ENCODE measurements around the gene ZNF615. TPM values are rescaled to one million over a fixed set of nuclear protein-coding genes. Genes with fewer than 3 reads are reported as not detected.
"Not testable (repeated sequence)": the region's sequence is repeated elsewhere in the genome, so short reads cannot be mapped to it uniquely, and the experiment has no call there.

ZNF615 gene
- polyA plus RNA-seq (2013, experiment 1 of 2) = 6.8 TPM
- polyA plus RNA-seq (2013, experiment 2 of 2) = 6.2 TPM

DNA sequence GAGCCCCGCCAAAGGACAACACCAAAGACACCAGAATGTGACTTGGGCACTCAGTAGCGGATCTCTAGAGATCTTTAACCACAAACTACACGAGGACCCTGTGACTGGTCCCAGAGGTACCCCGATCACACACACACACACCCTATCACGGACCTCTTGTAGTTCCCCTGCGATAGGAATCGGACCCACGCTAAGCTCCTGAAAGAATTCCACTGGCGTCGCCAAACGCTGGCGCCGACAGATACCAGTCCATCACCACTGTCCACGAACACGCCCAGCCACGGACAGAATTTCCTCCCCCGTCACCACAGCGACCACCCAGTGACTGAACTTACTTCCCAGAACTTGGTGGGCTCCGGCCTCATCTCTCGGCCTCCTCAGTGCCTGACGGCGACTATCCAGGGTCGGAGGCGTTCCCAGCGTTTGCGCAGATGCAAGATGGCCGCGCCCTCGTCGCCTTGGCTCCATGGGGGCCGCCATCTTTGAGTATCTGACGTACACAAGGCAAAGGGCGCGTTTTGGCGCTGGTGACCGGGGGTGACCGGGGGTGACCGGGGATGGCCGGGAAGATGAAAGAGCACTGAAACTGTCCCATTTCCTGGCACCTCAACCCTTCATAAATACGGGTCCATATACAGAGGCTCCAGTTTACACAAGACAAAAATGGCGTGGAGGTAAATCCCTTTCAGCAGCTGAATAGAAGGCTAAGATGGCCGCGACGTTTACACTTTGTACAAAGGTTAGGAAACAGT is at the start of gene ZNF615:
Gene ZNF615 (minus strand): TSS at position 406 of the 752 bp plus-strand sequence. CDS start 4,500 bp downstream, outside the sequence.
- Histone ChIP-seq H3K4me1 (ENCODE audit: control insufficient read depth in 2 of 2, insufficient read depth in 1 of 2, low read depth in 1 of 2, low read length in 2 of 2) (no peaks in the 10 kb centered on the region), H2BK5ac (ENCODE audit: low read length) (no peak within 1 kb of the TSS), H3K23ac (ENCODE audit: low read depth, low read length, poor library complexity) (peak within 1 kb of the TSS; percentile 14), H2BK120ac (ENCODE audit: low read depth, low read length) (no peak within 1 kb of the TSS), H3K4ac (ENCODE audit: low read length) (no peak within 1 kb of the TSS), H3K79me1 (ENCODE audit: low read depth, low read length) (no peaks in the 10 kb centered on the region), H3K9me3 (replicated peaks in 1 of 2; ENCODE audit: control insufficient read depth in 2 of 2, insufficient read depth in 1 of 2, low read depth in 1 of 2, low read length in 2 of 2) (peaks cover 2 to 56% of the 10 kb centered on the region in 2 donors), H4K8ac (ENCODE audit: low read depth, low read length) (no peak within 1 kb of the TSS), H2AK5ac (ENCODE audit: low read depth, low read length) (no peak within 1 kb of the TSS), H3K36me3 (replicated peaks in 1 of 2; ENCODE audit: control insufficient read depth in 2 of 2, insufficient read depth in 2 of 2, low read length in 2 of 2) (peaks cover 5 to 26% of the 10 kb centered on the region in 2 donors), H3K4me2 (ENCODE audit: insufficient read depth, low read length, poor library complexity, severe bottlenecking) (peak within 1 kb of the TSS; percentile 70), H3K27ac (replicated peaks; ENCODE audit: low read length) (no peak within 1 kb of the TSS), H3K18ac (ENCODE audit: low read length) (peak within 1 kb of the TSS; percentile 89), H3K14ac (ENCODE audit: low read length) (peak within 1 kb of the TSS; percentile 39), H3K27me3 (ENCODE audit: control insufficient read depth in 3 of 3, insufficient read depth in 3 of 3, low read depth in 1 of 3, low read length in 3 of 3) (no peaks in the 10 kb centered on the region), H3K9ac (ENCODE audit: low read depth, low read length, poor library complexity) (peak within 1 kb of the TSS; percentile 92), H3K4me3 (ENCODE audit: low read length in 2 of 2) (peak within 1 kb of the TSS; percentile 76 to 97), H2AFZ (ENCODE audit: low read length) (peak within 1 kb of the TSS; percentile 94), H2BK15ac (ENCODE audit: low read length) (no peak within 1 kb of the TSS), H2BK12ac (ENCODE audit: low read length) (no peak within 1 kb of the TSS), H4K91ac (ENCODE audit: low read depth, low read length, poor library complexity) (no peak within 1 kb of the TSS)
- no CpG with 5 or more reads among the region's 44 CpGs for WGBS, 2 donors (ENCODE audit: extremely low coverage in 2 of 2, insufficient read length in 2 of 2, insufficient replicate concordance in 1 of 2)
- peak; percentile 84 for DNase-seq (ENCODE audit: low spot score)

DNA sequence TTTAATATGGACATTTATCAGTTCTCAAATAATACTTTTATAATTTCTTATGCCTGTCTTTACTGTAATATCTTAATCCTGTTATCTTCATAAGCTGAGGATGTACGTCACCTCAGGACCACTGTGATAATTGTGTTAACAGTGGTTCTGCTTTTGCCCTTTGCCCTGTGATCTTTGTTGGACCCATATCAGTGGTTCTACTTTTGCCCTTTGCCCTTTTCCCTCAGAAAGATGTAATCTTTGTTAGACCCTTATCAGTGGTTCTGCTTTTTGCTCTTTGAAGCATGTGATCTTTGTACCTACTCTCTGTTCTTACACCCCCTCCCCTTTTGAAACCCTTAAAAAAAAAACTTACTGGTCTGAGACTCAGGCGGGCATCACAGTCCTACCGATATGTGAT is 48.5 kb upstream of the ZNF615 start:
- H3K27me3 ChIP-seq (ENCODE audit: control insufficient read depth in 3 of 3, insufficient read depth in 3 of 3, low read depth in 1 of 3, low read length in 3 of 3); H4K91ac ChIP-seq (ENCODE audit: low read depth, low read length, poor library complexity); H3K4me1 ChIP-seq (ENCODE audit: control insufficient read depth in 2 of 2, insufficient read depth in 1 of 2, low read depth in 1 of 2, low read length in 2 of 2); H3K4ac ChIP-seq (ENCODE audit: low read length); H4K8ac ChIP-seq (ENCODE audit: low read depth, low read length); H3K9ac ChIP-seq (ENCODE audit: low read depth, low read length, poor library complexity); H3K14ac ChIP-seq (ENCODE audit: low read length); H2BK120ac ChIP-seq (ENCODE audit: low read depth, low read length); H2BK5ac ChIP-seq (ENCODE audit: low read length); H3K18ac ChIP-seq (ENCODE audit: low read length); H2AFZ ChIP-seq (ENCODE audit: low read length); H3K27ac ChIP-seq (replicated peaks; ENCODE audit: low read length); H2AK5ac ChIP-seq (ENCODE audit: low read depth, low read length); H3K79me1 ChIP-seq (ENCODE audit: low read depth, low read length); DNase-seq (ENCODE audit: low spot score); H3K23ac ChIP-seq (ENCODE audit: low read depth, low read length, poor library complexity); H3K36me3 ChIP-seq (replicated peaks in 1 of 2; ENCODE audit: control insufficient read depth in 2 of 2, insufficient read depth in 2 of 2, low read length in 2 of 2); H2BK12ac ChIP-seq (ENCODE audit: low read length); H3K4me3 ChIP-seq (ENCODE audit: low read length in 2 of 2); H2BK15ac ChIP-seq (ENCODE audit: low read length); H3K4me2 ChIP-seq (ENCODE audit: insufficient read depth, low read length, poor library complexity, severe bottlenecking): not testable (repeated sequence)
- no CpG with 5 or more reads among the region's 3 CpGs for WGBS, 2 donors (ENCODE audit: extremely low coverage in 2 of 2, insufficient read length in 2 of 2, insufficient replicate concordance in 1 of 2)
- peaks cover 8 to 35% of the 10 kb centered on the region in 2 donors for H3K9me3 ChIP-seq (replicated peaks in 1 of 2; ENCODE audit: control insufficient read depth in 2 of 2, insufficient read depth in 1 of 2, low read depth in 1 of 2, low read length in 2 of 2)

DNA sequence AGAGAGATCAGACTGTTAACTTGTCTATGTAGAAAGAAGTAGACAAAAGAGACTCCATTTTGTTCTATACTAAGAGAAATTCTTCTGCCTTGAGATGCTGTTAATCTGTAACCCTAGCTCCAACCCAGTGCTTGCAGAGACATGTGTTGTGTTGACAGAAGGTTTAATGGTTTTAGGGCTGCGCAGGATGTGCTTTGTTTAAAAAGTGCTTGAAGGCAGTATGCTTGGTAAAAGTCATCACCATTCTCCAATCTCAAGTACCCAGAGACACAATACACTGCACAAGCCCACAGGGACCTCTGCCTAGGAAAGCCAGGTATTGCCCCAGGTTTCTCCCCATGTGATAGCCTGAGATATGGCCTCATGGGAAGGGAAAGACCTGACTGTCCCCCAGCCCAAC is 43.7 kb upstream of the ZNF615 start:
- not testable (repeated sequence) for H3K14ac ChIP-seq (ENCODE audit: low read length); H3K36me3 ChIP-seq (replicated peaks in 1 of 2; ENCODE audit: control insufficient read depth in 2 of 2, insufficient read depth in 2 of 2, low read length in 2 of 2); H3K27ac ChIP-seq (replicated peaks; ENCODE audit: low read length); H2BK5ac ChIP-seq (ENCODE audit: low read length); H4K8ac ChIP-seq (ENCODE audit: low read depth, low read length); H3K4me3 ChIP-seq (ENCODE audit: low read length in 2 of 2); H3K4ac ChIP-seq (ENCODE audit: low read length); H2BK12ac ChIP-seq (ENCODE audit: low read length); H4K91ac ChIP-seq (ENCODE audit: low read depth, low read length, poor library complexity); H2AFZ ChIP-seq (ENCODE audit: low read length); DNase-seq (ENCODE audit: low spot score); H3K18ac ChIP-seq (ENCODE audit: low read length); H3K4me1 ChIP-seq (ENCODE audit: control insufficient read depth in 2 of 2, insufficient read depth in 1 of 2, low read depth in 1 of 2, low read length in 2 of 2); H3K79me1 ChIP-seq (ENCODE audit: low read depth, low read length); H3K9ac ChIP-seq (ENCODE audit: low read depth, low read length, poor library complexity); H2AK5ac ChIP-seq (ENCODE audit: low read depth, low read length); H2BK15ac ChIP-seq (ENCODE audit: low read length); H3K23ac ChIP-seq (ENCODE audit: low read depth, low read length, poor library complexity); H3K4me2 ChIP-seq (ENCODE audit: insufficient read depth, low read length, poor library complexity, severe bottlenecking); H3K27me3 ChIP-seq (ENCODE audit: control insufficient read depth in 3 of 3, insufficient read depth in 3 of 3, low read depth in 1 of 3, low read length in 3 of 3); H2BK120ac ChIP-seq (ENCODE audit: low read depth, low read length)
- WGBS, 2 donors (ENCODE audit: extremely low coverage in 2 of 2, insufficient read length in 2 of 2, insufficient replicate concordance in 1 of 2) = no CpG with 5 or more reads among the region's 1 CpG
- peaks cover 3 to 34% of the 10 kb centered on the region in 2 donors for H3K9me3 ChIP-seq (replicated peaks in 1 of 2; ENCODE audit: control insufficient read depth in 2 of 2, insufficient read depth in 1 of 2, low read depth in 1 of 2, low read length in 2 of 2)
